SU-DHL-6 (cell line): Measurements from ENCODE around the gene ADARB2.

Experiments
- EZH2phosphoT487 ChIP-seq: fragments of 200-600 bp; sonication (generic), shearing (Covaris generic); conservative IDR thresholded peaks from 2 replicates; pipeline ENCODE4 v1.6.1; 2018; ENCODE audit warnings: mild to moderate bottlenecking, antibody characterized with exemption, low read length, moderate library complexity, mixed read lengths
- TF ChIP-seq, protein P1 (sequence below): fragments of 200-600 bp; sonication (generic); IDR thresholded peaks from one replicate; pipeline ENCODE4 v1.5.1; 2017; ENCODE audit warnings: antibody characterized with exemption, mild to moderate bottlenecking, low read length, moderate library complexity; ENCODE audit not compliant: insufficient read depth, poor library complexity, severe bottlenecking

- TF ChIP-seq, protein P1, sequence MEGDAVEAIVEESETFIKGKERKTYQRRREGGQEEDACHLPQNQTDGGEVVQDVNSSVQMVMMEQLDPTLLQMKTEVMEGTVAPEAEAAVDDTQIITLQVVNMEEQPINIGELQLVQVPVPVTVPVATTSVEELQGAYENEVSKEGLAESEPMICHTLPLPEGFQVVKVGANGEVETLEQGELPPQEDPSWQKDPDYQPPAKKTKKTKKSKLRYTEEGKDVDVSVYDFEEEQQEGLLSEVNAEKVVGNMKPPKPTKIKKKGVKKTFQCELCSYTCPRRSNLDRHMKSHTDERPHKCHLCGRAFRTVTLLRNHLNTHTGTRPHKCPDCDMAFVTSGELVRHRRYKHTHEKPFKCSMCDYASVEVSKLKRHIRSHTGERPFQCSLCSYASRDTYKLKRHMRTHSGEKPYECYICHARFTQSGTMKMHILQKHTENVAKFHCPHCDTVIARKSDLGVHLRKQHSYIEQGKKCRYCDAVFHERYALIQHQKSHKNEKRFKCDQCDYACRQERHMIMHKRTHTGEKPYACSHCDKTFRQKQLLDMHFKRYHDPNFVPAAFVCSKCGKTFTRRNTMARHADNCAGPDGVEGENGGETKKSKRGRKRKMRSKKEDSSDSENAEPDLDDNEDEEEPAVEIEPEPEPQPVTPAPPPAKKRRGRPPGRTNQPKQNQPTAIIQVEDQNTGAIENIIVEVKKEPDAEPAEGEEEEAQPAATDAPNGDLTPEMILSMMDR, result no peak
- no peak for TF ChIP-seq EZH2phosphoT487
Measured at GRCh38 chr10:1187855-1188557, 549.3 kb downstream of the ADARB2 start.
